Fibroblast of skin of left quadriceps (primary cell): ENCODE measurements around the gene TP53BP2.

Source experiments
- DNase-seq, 2 experiments: peaks; one replicate each; pipeline ENCODE4 v3.0.0-alpha.2; 2013; ENCODE audit warnings: low read depth in 2 of 2

The TP53BP2 gene

DNA sequence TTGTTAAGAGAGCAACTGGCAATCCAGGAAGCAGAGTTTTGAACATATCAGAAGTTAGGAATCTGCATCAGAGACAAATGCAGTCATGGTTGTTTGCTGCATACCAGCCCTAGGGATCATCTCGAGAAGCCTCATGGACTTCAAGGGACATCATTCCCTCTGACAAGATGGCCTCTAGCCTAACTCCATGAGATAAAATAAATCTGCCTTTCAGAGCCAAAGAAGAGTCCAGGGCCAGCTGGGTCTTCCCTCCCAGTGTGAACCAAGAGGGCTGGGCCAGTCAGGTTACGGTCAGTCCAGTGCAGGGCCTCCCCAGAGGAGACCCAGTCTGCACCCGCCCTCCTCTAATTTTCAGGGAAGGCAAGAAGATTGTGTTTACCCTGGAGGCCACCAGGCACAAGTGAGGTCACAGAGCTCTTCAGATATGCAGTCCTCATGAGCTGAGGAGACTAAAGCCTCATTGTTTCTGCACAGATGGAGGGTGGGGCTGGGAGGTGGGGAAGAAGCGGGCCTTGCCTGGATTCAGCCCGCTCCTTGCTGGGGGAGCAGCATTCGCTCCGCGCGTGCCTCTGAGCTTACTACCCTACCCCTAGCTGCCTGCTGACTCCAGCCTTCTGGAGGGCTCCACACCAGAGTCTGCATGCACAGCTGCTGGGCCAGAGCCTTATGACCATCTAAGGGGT, 80.6 kb downstream of the TP53BP2 start:
- DNase-seq = no peak

DNA sequence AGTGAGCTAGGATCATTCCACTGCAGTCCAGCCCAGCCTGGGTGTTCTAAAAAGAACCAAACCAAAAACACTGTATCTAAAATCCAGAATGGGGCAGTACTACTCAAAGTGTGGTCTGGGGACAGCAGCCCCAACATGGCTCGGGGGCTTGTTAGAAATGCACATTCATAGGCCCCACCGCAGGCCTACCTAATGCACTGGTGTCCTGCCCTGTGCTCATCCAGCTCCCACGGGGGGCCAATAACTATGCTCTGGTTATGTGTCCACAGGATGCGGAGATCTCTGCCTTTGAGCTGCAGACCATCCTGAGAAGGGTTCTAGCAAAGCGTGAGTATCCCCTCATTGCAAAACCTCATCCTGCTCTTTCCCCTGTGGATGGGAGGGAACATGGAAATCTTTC, 81.9 kb downstream of the TP53BP2 start:
- no peak for DNase-seq

DNA sequence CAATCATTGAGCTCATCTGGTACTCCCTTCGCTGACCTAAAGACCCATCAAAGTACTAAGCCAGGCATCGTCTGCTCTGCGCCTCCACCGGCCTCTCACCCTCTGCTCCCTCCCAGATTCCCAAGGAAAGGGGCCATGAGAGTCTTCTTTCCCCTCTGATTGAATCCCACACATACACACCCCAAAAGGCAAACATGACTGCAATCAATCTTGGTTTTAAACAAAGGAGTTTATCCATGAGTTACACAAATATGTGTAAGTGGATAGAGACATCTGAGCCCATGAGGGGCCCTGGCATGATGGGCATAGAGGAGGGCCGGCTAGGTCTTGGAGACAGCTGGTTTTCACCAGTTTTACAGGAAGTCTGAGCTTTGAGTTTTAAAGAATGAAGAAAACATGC, 82.5 kb downstream of the TP53BP2 start:
- DNase-seq = no peak

DNA sequence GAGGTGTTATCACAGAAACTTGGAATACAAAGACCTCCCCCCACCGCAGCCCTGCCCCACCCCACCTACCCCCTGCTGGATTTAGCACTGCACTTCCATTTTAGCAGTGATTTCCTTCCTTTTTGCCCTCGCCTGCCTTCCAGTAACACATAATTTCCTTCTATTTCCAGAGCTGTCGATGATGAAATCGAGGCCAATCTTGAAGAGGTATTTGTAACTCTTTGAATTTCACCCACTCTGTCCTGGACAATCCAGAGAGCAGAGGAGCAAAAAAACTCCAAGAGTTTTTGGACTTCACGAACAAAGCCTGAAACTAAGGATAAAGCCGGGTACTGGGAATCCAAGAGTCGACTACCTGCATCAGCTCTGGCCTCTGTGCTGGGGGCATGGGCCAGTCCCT, 84.3 kb downstream of the TP53BP2 start:
- no peak for DNase-seq

DNA sequence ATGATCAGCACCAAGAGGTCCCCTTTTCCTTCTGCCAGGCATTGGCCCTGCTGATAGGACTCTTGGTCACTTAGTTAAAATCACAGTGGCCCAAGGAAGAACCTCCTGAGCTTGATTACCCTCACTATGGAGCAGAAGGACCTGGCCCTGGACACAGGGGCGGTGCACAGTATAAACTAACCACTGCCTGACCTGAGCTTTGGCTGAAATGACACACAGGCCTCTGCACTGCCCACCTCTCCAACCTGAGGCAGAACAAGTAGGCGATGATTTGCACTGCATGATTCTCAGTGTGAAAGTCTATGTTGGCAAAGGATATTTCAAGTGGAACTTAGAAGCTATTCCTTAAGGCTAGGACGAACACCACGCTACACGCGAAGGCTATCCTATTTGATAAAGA, 84.9 kb downstream of the TP53BP2 start:
- no peak for DNase-seq

DNA sequence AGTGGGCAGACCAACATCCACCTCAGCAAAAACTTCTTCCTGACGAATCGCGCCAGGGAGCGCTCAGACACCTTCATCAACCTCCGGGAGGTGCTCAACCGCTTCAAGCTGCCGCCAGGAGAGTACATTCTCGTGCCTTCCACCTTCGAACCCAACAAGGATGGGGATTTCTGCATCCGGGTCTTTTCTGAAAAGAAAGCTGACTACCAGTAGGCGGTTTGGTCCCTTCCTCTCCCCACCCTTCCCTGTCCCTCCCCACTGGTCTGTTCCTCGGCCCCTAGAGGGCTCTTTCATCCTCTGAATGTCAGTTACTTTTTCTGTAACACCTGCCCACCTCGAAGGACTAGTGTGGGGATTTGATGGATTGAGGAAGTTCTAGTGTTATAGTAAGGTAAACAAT, 86.5 kb downstream of the TP53BP2 start:
- no peak for DNase-seq

DNA sequence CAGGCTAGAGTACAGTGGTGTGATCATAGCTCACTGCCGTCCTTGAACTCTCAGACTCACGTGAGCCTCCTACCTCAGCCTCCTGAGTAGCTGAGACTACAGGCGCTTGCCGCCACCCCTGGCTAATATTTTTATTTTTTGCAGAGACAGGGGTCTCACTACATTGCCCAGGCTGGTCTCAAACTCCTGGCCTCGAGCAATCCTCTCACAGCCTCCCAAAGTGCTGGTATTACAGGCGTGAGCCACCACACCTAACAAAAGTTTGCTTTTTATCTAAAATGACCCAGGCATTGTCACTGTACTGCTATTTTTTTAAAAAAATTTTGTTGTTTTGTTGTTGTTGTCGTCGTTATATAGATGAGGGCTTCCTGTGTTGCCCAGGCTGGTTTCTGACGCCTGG, 87.0 kb downstream of the TP53BP2 start:
- DNase-seq = no peak

DNA sequence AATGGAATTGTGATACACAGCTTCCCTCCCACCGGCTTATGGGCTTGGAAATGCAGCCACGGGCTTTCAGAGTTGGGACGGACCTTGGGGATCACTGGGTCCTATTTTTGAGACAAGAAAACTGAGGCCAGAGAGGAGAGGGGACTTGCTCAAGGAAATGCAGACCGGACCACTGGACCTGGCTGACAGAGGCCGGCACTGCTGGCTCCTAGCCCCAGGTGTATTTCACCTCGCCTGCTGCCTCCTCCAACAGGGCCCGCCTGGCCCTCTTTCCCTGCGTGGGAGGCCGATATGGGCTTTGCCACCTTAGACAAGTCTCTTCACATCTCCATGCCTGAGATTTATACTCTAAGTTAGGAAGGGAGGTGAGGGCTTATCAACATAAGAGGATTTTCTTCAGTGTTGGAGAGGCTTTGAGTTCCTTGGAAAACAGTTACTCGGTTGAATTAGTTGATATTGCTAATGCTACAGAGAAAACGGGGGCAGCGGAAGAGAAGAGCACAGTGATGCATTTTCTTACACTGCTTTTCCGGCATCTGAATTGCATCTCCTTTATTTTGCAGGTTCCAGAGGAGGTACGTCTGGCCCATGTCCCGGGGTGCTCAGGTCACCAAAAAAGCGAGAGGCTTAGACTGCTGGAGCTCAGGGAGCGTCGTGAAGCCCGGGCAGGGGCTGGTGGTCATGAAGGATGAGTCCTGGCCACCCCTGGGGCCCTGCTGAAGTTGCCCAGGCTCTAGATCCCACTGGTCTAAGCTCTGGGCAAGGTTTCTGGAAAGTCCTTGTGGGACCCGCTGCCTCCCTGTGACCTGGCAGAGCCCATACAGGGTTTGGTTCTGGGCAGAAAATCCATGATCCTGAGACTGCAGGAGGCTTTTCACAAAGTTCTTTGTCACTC, 88.7 kb downstream of the TP53BP2 start:
- DNase-seq = no peak

DNA sequence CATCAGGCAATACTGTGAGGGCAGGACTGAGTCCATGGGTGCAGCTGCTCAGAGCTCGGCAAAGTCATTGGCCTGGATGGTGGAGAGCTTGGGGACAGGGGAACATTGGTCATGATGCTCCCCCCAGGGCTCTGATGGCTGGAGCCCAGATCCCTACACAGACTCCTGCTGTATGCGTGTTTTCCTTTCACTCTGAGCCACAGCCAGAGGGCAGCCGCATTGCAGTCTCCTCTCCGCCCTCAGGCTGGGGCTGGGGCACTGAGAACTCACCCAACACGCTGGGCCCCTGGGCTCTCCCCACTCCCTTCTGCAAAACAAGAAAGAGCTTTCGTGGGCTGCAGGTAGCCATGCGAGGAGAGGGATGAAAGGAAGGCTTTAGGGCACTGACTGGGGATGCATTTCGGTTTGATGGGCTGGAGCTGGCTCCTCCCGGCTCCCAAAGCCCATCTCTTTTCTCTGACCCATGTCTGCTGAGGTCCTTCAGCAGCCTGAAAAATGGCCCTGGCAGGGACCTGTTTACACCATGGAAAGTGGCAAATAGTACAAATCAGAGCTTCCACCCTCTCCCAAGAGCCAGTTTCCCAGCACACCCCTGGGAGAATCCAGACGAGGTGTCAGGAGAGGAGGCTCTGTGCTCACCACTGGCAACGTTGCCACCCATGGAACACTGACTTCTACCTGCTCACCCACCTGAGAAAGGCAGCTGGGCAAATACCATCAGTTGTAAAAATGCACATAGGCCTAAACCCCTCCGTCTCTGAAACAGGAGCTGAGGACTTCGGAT, 89.6 kb downstream of the TP53BP2 start:
- DNase-seq = no peak

DNA sequence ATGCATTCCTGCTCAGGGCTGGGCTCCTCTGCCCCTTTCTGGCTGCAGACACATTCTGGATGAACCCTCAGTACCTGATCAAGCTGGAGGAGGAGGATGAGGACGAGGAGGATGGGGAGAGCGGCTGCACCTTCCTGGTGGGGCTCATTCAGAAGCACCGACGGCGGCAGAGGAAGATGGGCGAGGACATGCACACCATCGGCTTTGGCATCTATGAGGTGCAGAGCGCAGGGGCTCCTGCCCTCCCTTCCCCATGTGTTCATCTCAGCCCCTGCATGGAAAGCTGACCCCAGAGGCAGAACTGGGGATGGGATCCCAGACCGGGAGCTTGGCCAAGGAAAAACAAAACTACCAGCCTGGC, 90.3 kb downstream of the TP53BP2 start:
- DNase-seq = no peak

DNA sequence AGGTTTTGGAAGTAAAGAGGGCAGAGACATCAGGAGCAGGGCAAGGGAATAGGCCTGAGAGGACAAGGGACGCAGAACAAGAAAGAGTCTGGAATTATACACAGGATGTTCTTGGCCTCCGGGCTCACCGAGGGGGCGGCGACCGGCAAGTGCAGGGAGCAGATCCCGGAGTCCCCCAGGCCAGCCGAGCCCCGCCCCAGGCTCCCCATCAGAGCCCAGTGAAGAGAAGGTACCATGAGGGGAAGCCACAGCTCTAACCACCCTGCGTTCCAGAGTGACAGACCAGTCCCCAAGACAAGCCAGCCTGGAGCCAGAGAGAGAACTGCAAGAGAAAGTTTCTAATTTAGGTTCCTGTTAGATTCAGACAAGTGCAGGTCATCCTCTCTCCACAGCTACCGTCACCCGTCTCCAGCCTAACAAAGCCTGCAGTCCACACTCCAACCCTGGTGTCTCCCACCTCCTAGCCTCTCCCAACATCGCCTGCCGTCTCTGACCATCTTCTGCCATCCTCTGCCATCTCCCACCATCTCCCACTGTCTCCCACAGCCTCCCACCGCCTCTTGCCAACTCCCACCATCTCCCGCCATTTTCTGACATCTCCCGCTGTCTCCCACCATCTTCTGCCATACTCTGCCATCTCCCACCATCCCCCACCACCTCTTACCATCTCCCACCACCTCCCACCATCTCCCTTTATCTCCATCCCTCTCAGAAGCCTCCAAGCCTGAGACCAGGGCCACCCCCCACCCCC, 90.9 kb downstream of the TP53BP2 start:
- no peak for DNase-seq

DNA sequence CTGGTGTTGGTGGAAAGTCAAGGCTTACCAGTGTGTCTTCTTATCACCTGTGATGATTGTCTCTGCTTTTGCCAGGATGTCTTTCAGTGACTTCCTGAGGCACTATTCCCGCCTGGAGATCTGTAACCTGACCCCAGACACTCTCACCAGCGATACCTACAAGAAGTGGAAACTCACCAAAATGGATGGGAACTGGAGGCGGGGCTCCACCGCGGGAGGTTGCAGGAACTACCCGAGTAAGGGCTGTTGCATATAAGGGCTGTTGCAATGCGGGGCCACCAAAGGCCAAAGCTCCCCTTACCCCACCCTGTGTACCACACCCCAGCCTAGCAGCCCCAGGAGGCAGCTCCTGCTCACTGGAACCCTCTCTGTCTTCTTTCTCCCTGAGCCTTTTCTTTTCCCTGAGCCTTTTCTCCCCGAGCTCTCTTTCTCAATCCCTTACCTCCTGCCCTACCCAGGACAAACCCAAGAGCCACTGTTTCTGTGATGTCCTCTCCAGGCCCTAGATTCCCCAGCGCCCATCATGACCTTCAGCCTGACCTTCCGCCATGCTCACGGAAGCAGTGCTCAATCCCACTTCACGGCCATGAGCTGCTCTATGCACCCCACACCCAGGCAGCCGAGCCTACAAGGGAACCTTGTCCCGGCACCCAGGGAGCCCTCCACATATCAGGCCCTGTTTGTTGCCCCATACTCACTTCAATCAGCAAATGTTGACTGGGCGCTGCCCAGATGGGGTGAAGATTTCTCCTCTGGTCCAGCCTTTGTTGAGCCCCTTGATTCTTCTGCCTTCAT, 92.8 kb downstream of the TP53BP2 start:
- DNase-seq = no peak

DNA sequence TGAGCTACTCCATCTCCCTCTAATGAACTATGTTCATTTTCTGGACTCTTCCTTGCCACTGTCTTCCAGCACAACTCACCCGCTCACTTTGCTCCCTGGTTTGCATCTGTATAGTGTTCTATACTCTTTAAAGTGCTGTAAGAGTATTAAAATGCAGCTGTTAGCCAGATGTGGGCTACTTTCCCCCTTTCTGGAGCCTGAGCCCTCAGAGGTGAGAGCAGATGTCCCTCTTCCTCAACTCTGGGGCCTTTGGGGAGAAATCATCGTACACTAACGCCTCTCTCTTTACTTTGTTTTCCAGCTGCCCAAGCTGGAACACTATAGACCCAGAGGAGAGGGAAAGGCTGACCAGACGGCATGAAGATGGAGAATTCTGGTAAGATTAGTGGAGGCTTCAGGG, 94.1 kb downstream of the TP53BP2 start:
- DNase-seq = no peak

DNA sequence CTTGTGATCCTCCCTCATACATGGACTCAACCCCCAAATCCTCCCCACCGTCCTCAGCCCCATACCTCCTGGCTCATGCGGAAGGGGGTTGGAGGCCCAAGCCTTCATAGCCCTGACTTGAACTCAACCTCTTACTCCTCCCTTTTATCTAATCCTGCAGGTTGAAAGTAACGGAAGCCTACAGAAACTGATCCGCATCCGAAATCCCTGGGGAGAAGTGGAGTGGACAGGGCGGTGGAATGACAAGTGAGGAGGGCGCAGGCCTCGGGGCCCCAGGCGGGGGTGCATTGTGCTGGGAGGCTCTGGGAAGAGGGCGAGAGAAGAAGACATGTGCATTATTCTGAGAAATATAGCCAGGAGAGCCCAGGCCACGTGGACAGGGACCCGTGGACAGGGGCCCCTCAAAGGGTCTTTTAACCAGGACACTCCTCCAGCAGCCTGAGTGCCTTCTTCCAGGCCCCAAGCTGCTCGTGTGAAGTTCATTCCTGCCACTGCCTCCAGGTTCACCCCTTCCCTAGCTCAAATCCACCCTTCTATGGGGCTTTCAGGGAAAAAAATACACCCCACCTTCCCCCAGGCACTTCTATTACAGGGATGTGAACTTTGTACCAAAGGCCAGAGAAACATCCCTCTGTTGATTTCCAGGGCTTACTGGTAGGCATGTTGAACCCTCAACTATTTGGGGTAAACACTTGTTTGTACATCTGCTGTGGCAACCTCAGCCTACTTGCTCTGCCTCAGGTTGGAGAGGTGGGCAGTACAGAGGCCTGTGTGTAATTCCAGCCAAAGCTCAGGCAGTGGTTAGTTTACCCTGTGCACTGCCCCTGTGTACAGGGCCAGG, 94.8 kb downstream of the TP53BP2 start:
- no peak for DNase-seq

DNA sequence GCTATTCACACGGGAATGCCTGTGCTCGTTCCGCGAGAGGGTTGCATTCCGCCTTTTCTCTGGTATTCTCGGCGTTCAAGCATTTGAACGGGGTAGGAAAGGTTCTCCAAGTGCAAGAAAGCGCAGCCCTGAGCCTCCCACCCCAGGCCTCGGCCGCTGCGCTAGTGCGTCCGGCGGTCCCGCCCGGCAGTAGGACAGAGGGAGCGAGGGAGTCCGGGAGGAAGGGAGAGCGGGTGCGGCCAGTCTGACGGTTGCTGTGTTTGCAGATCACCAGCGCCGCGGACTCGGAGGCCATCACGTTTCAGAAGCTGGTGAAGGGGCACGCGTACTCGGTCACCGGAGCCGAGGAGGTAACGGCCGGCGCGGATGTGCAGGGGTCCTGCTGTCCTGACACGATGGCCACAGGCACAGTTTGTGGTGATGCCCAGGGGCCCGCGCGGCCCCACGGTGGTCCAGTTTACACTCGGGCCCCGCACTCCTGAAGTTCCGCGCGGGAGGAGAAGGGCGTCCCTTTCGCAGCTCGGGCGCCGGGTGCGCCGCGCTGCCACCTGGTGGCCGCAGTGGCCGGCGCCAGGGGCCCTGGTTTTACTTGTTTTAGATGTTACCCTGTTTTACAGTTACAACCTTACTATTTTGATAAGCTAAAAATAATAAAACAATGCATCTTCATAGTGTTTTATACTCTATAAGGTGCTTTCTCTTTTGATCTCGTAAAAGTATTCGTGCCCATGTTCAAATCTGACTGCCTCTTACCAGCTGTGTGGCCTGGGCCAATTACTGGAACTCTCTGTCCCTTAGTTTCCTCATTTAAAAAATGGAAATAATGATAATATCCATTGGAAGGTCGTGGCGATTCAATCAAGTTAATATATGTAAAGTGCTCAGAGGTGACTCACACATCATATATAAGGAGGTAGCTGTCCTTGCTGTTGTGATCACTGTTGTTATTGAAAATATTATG, 96.7 kb downstream of the TP53BP2 start:
- DNase-seq = no peak

DNA sequence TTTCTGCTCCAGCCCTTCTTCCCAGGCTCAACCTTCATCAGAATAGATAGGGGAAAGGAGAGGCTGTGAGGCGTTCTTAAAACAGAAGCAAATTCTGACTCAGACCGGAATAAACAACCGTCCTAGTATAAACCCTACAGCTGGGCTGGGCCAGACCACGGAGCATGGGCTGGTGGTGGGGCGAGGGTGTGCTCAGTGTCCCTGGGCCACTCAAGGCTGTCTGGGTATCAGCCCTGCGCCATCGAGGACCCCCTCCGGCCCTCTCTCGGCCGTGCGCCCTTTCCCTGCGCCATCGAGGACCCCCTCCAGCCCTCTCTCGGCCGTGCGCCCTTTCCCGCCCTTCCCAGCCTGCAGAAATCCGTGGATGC, 97.4 kb downstream of the TP53BP2 start:
- no peak for DNase-seq

DNA sequence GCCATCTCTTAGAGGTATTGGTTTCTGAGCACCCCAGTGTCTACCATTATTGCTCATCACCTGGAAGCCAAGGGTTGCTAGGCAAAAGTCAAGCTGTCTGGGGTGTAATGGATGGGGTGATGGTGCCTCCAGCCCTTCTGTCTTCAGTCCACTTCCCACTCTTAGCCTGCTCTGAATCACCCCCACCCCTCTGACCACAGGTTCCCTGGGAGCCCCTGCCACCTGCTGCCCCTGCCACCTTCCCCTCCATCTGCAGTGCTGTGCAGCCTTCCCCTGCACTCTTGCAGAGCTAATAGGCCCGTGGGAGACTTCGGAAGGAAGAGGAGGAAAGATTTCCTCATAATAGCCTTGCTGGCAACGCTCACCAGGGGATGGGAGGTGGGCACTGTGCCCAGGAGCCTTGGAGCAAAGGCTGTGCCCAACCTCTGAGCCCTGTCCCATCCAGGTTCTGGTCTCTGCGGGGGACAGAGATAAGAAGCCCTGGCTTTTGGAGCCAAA, 97.9 kb downstream of the TP53BP2 start:
- DNase-seq = no peak

DNA sequence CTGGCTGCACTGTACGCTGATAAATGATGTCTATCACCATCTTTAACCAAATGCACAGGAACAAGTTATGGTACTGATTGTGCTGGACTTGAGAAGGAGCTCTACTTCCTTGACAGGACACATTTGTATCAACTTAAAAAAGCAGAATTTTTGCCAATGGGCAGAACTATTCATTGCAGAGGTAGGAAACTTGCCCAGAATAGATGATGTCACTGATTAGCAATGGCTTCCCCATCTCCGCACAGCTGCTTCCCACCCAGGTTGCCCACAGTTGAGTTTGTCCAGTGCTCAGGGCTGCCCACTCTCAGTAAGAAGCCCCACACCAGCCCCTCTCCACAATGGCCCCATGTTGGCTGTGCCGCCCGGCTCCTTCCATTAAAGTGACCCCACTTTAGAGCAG, 100.0 kb downstream of the TP53BP2 start:
- no peak for DNase-seq
